Neural cell (in vitro differentiated cells): ENCODE measurements around the gene DCDC1. TPM values are rescaled to one million over a fixed set of nuclear protein-coding genes. Genes with fewer than 3 reads are reported as not detected.

Experiments used
- H2AFZ ChIP-seq: fragments of 200-600, 300-800 bp; sonication (generic), shearing (Covaris generic); 2 replicates; pipeline ENCODE4 v1.6.0; 2014; ENCODE audit warnings: low read depth, mild to moderate bottlenecking, antibody characterized with exemption, low read length, moderate library complexity
- H3F3A ChIP-seq: fragments of 200-600 bp; shearing (Covaris generic); 2 replicates; pipeline ENCODE4 v1.6.1; 2016; ENCODE audit warnings: mild to moderate bottlenecking, moderate library complexity, mixed read lengths, antibody characterized with exemption, low read length; ENCODE audit not compliant: insufficient read depth, poor library complexity, severe bottlenecking
- H3K27ac ChIP-seq: fragments of 200-600, 300-800 bp; sonication (generic), shearing (Covaris generic); 2 replicates; pipeline ENCODE4 v1.5.1; 2014; ENCODE audit warnings: mild to moderate bottlenecking, low read length, moderate library complexity
- H3K27me3 ChIP-seq: fragments of 300-800, 200-600 bp; sonication (generic), shearing (Covaris generic); 2 replicates; pipeline ENCODE4 v1.6.0; 2014; ENCODE audit warnings: mild to moderate bottlenecking, low read depth, low read length, moderate library complexity; ENCODE audit not compliant: insufficient read depth
- H3K36me3 ChIP-seq: fragments of 300-800, 200-600 bp; sonication (generic), shearing (Covaris generic); 2 replicates; pipeline ENCODE4 v1.5.1; 2014; ENCODE audit warnings: mild to moderate bottlenecking, antibody characterized with exemption, low read length, moderate library complexity; ENCODE audit not compliant: insufficient read depth
- H3K4me2 ChIP-seq: fragments of 300-800, 200-600 bp; sonication (generic), shearing (Covaris generic); 2 replicates; pipeline ENCODE4 v1.6.0; 2014; ENCODE audit warnings: mild to moderate bottlenecking, low read length
- H3K4me3 ChIP-seq: fragments of 300-800, 200-600 bp; sonication (generic), shearing (Covaris generic); 2 replicates; pipeline ENCODE4 v1.5.1; 2014; ENCODE audit warnings: mild to moderate bottlenecking, low read length, moderate library complexity
- H3K79me2 ChIP-seq: fragments of 200-600 bp; shearing (Covaris generic); replicated peaks from 2 replicates; pipeline ENCODE4 v1.6.0; 2014; ENCODE audit warnings: mild to moderate bottlenecking, low read length, moderate library complexity; ENCODE audit not compliant: insufficient read depth
- H3K9ac ChIP-seq: fragments of 300-800, 200-600 bp; sonication (generic), shearing (Covaris generic); 2 replicates; pipeline ENCODE4 v1.6.1; 2016; ENCODE audit warnings: mild to moderate bottlenecking, low read length, mixed read lengths
- H3K9me2 ChIP-seq: fragments of 200-600 bp; shearing (Covaris generic); 2 replicates; pipeline ENCODE4 v1.6.1; 2016; ENCODE audit warnings: mild to moderate bottlenecking, low read length, mixed read lengths; ENCODE audit not compliant: insufficient read depth
- H3K9me3 ChIP-seq: fragments of 200-600, 300-800 bp; sonication (generic), shearing (Covaris generic); 2 replicates; pipeline ENCODE4 v1.6.1; 2016; ENCODE audit warnings: mild to moderate bottlenecking, mixed run types, low read length, moderate library complexity, mixed read lengths
- H4K20me1 ChIP-seq: fragments of 200-600 bp; shearing (Covaris generic); 2 replicates; pipeline ENCODE4 v1.6.1; 2016; ENCODE audit warnings: mild to moderate bottlenecking, mixed run types; ENCODE audit not compliant: insufficient read depth
- CTCF ChIP-seq: fragments of 450-650 bp; IDR thresholded peaks from 2 replicates; pipeline ENCODE4 v1.5.1; 2014; ENCODE audit warnings: antibody characterized with exemption, mild to moderate bottlenecking, moderate library complexity; ENCODE audit not compliant: poor library complexity, severe bottlenecking
- EP300 ChIP-seq: fragments of 450-650 bp; conservative IDR thresholded peaks from 2 replicates; pipeline ENCODE4 v1.6.1; 2014; ENCODE audit warnings: antibody characterized with exemption, mild to moderate bottlenecking, moderate library complexity; ENCODE audit not compliant: poor library complexity, severe bottlenecking
- EZH2 ChIP-seq: fragments of 200-600, 300-800 bp; shearing (Covaris generic), sonication (generic); IDR thresholded peaks from 2 replicates; pipeline ENCODE4 v1.6.1; 2014; ENCODE audit warnings: antibody characterized with exemption, low read length, borderline replicate concordance, mild to moderate bottlenecking; ENCODE audit not compliant: insufficient read depth, poor library complexity, severe bottlenecking
- MXI1 ChIP-seq: fragments of 450-650 bp; conservative IDR thresholded peaks from 2 replicates; pipeline ENCODE4 v1.6.1; 2014; ENCODE audit warnings: antibody characterized with exemption, mild to moderate bottlenecking; ENCODE audit not compliant: poor library complexity, severe bottlenecking
- POLR2AphosphoS5 ChIP-seq: IDR thresholded peaks from 2 replicates; pipeline ENCODE4 v1.6.1; 2012
- RAD21 ChIP-seq: fragments of 450-650 bp; conservative IDR thresholded peaks from 2 replicates; pipeline ENCODE4 v1.6.1; 2014; ENCODE audit warnings: antibody characterized with exemption, mild to moderate bottlenecking, moderate library complexity
- REST ChIP-seq: IDR thresholded peaks from 2 replicates; pipeline ENCODE4 v1.6.1; 2012; ENCODE audit warnings: borderline replicate concordance
- SMC3 ChIP-seq: fragments of 450-650 bp; conservative IDR thresholded peaks from 2 replicates; pipeline ENCODE4 v1.6.1; 2014; ENCODE audit warnings: antibody characterized with exemption, mild to moderate bottlenecking, moderate library complexity; ENCODE audit not compliant: poor library complexity
- TAF1 ChIP-seq: IDR thresholded peaks from 2 replicates; pipeline ENCODE4 v1.6.1; 2012; ENCODE audit warnings: low read depth
- polyA plus RNA-seq: library from polyadenylated mRNA; depleted of rRNA; stranded (reverse); fragments of >200 nt; gene quantifications from 2 replicates; pipeline ENCODE4 v1.2.3, GENCODE V29; 2014

The DCDC1 gene
- polyA plus RNA-seq, 1 donor from 2014 or later, result 5.0 TPM

DNA sequence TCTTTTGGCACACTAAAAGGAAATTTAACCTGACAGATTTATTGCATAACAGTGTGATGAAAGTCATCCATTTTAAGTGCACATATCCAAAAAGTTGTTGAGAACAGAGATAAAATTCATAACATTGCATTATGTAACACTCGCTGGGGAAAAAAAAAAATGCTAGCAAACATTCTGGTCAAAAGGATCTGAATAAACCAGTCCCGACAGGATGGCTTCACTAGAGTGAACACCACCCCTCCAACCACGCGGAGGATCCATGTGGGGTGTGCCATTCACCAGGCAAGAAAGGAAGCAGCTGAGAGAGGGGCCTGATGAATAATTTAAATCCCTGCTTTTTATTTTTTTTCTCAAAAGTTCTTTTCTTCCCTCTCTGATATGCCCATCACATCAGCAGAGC, 258.7 kb downstream of the DCDC1 start:
- H3K4me3 ChIP-seq, result no peak overlapping the region
- H3K27me3 ChIP-seq, result no peaks in the 10 kb centered on the region
- H2AFZ ChIP-seq, result no peak overlapping the region
- no peak for TF ChIP-seq CTCF
- TF ChIP-seq TAF1, result no peak
- no peak for TF ChIP-seq MXI1
- TF ChIP-seq RAD21, result no peak
- TF ChIP-seq EZH2, result no peak
- no peak for TF ChIP-seq REST
- no peak for TF ChIP-seq SMC3
- TF ChIP-seq POLR2AphosphoS5, result no peak
- no peak for TF ChIP-seq EP300
- peaks cover 10% of the 10 kb centered on the region for H3F3A ChIP-seq
- H3K9ac ChIP-seq, result no peak overlapping the region
- no peaks in the 10 kb centered on the region for H3K79me2 ChIP-seq
- H4K20me1 ChIP-seq, result no peaks in the 10 kb centered on the region
- H3K36me3 ChIP-seq, result no peaks in the 10 kb centered on the region
- no peaks in the 10 kb centered on the region for H3K9me3 ChIP-seq
- no peak overlapping the region for H3K27ac ChIP-seq
- no peaks in the 10 kb centered on the region for H3K9me2 ChIP-seq
- H3K4me2 ChIP-seq, result no peak overlapping the region

DNA sequence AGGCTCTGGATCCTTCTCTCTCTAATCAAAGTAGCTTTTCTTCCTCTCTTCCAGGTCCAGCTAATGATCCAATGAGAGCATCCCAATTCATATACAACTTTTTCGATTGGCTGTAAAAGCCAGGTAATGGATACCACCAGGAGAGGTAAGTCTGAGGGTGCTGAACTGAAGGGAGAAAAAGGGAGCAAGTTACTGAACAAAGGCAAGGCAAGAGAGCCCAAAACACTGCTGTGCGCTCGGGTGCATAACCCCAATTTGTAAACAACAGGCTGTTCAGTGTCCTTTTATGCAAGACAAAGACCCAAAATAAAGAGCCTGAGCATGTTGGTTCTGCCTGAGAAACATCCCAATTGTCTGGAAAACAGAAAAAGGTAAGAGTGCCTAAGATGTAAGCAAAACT, 260.1 kb downstream of the DCDC1 start:
- Histone ChIP-seq H3K27ac (no peak overlapping the region), H2AFZ (no peak overlapping the region), H4K20me1 (no peaks in the 10 kb centered on the region), H3K4me3 (no peak overlapping the region), H3K9me2 (no peaks in the 10 kb centered on the region), H3K79me2 (no peaks in the 10 kb centered on the region), H3K9ac (no peak overlapping the region), H3K36me3 (no peaks in the 10 kb centered on the region), H3K27me3 (no peaks in the 10 kb centered on the region), H3K4me2 (no peak overlapping the region), H3K9me3 (no peaks in the 10 kb centered on the region), H3F3A (peaks cover 19% of the 10 kb centered on the region)
- TF ChIP-seq REST (no peak), POLR2AphosphoS5 (no peak), EZH2 (no peak), RAD21 (no peak), SMC3 (no peak), EP300 (no peak), TAF1 (no peak), CTCF (no peak), MXI1 (no peak)
